KMS-11 (cell line): ENCODE data around the gene MAU2.

ENCODE experiments used
- H2AFZ ChIP-seq: fragments of 200-600 bp; sonication (generic); 2 replicates; pipeline ENCODE4 v1.6.1; 2016; ENCODE audit warnings: antibody characterized with exemption, mixed run types, low read depth
- H3K27ac ChIP-seq: fragments of 200-600 bp; sonication (generic); 2 replicates; pipeline ENCODE4 v1.6.1; 2016; ENCODE audit warnings: mild to moderate bottlenecking, mixed run types
- H3K27me3 ChIP-seq: fragments of 200-600 bp; sonication (generic); 2 replicates; pipeline ENCODE4 v1.6.1; 2017; ENCODE audit warnings: mild to moderate bottlenecking, low read depth, mixed run types, moderate library complexity; ENCODE audit not compliant: insufficient read depth
- H3K36me3 ChIP-seq: fragments of 200-600 bp; sonication (generic); 2 replicates; pipeline ENCODE4 v1.6.1; 2017; ENCODE audit warnings: mild to moderate bottlenecking, mixed run types; ENCODE audit not compliant: insufficient read depth
- H3K4me1 ChIP-seq: fragments of 200-600 bp; sonication (generic); 2 replicates; pipeline ENCODE4 v1.6.1; 2016; ENCODE audit warnings: mild to moderate bottlenecking, low read depth, mixed run types; ENCODE audit not compliant: poor library complexity, severe bottlenecking
- H3K4me2 ChIP-seq: fragments of 200-600 bp; sonication (generic); 2 replicates; pipeline ENCODE4 v1.7.0; 2016; ENCODE audit warnings: mild to moderate bottlenecking, mixed run types
- H3K4me3 ChIP-seq: fragments of 200-600 bp; sonication (generic); IDR thresholded peaks from 2 replicates; pipeline ENCODE4 v1.6.1; 2017; ENCODE audit warnings: low read depth, low read length, mixed read lengths; ENCODE audit not compliant: insufficient read depth
- H3K79me2 ChIP-seq: fragments of 200-600 bp; sonication (generic); 2 replicates; pipeline ENCODE4 v1.6.1; 2016; ENCODE audit warnings: low read depth, mixed run types; ENCODE audit not compliant: insufficient read depth
- H3K9ac ChIP-seq: fragments of 200-600 bp; sonication (generic); 2 replicates; pipeline ENCODE4 v1.6.1; 2016; ENCODE audit warnings: mild to moderate bottlenecking, mixed run types
- H4K20me1 ChIP-seq: fragments of 200-600 bp; sonication (generic); 2 replicates; pipeline ENCODE4 v1.6.1; 2016; ENCODE audit warnings: mild to moderate bottlenecking, mixed run types; ENCODE audit not compliant: insufficient read depth
- TF ChIP-seq, protein P1 (sequence below): fragments of 200-600 bp; sonication (generic); conservative IDR thresholded peaks from 2 replicates; pipeline ENCODE4 v1.6.1; 2017; ENCODE audit warnings: low read depth, mild to moderate bottlenecking, antibody characterized with exemption, low read length, moderate library complexity, mixed read lengths

MAU2 gene

DNA sequence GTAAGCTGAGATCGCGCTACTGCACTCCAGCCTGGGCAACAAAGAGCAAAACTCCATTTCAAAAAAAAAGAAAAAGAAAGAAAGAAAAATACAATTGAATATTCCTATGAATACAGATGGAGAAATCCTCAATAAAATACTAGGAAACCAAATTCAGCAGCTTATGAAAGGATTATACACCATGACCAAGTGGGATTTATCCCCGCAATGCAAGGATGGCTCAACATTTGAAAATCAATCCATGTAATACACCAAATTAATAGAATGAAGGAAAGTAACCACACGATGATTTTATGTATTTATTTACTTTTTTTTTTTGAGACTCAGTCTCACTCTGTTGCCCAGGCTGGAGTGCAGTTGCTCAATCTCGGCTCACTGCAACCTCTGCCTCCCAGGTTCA, 28.0 kb upstream of the MAU2 start:
- no peak overlapping the region for H3K4me3 ChIP-seq
- peaks cover 3% of the 10 kb centered on the region; the same call in 1 of the 2 replicates for H3K36me3 ChIP-seq
- no peak overlapping the region for H3K4me2 ChIP-seq
- H2AFZ ChIP-seq = no peak overlapping the region
- H3K79me2 ChIP-seq = no peaks in the 10 kb centered on the region
- H3K9ac ChIP-seq = no peak overlapping the region
- no peaks in the 10 kb centered on the region for H3K4me1 ChIP-seq
- no peak overlapping the region for H3K27ac ChIP-seq
- TF ChIP-seq, protein P1, sequence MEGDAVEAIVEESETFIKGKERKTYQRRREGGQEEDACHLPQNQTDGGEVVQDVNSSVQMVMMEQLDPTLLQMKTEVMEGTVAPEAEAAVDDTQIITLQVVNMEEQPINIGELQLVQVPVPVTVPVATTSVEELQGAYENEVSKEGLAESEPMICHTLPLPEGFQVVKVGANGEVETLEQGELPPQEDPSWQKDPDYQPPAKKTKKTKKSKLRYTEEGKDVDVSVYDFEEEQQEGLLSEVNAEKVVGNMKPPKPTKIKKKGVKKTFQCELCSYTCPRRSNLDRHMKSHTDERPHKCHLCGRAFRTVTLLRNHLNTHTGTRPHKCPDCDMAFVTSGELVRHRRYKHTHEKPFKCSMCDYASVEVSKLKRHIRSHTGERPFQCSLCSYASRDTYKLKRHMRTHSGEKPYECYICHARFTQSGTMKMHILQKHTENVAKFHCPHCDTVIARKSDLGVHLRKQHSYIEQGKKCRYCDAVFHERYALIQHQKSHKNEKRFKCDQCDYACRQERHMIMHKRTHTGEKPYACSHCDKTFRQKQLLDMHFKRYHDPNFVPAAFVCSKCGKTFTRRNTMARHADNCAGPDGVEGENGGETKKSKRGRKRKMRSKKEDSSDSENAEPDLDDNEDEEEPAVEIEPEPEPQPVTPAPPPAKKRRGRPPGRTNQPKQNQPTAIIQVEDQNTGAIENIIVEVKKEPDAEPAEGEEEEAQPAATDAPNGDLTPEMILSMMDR = no peak
- H4K20me1 ChIP-seq = no peaks in the 10 kb centered on the region
- no peaks in the 10 kb centered on the region for H3K27me3 ChIP-seq

DNA sequence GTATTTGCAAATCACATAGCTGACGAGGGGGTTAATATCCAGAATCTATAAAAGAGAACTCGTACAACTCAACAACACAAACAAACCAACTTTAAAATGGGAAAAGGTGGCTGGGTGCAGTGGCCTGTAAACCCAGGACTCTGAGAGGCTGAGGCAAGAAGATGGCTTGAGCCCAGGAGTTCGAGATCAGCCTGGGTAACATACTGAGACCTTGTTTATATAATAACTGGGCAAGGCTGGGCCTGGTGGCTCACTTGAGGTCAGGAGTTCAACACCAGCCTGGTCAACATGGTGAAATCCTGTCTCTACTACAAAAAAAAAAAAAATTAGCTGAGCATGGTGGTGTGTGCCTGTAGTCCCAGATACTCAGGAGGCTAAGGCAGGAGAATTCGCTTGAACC, 25.7 kb upstream of the MAU2 start:
- H3K27me3 ChIP-seq = no peaks in the 10 kb centered on the region

DNA sequence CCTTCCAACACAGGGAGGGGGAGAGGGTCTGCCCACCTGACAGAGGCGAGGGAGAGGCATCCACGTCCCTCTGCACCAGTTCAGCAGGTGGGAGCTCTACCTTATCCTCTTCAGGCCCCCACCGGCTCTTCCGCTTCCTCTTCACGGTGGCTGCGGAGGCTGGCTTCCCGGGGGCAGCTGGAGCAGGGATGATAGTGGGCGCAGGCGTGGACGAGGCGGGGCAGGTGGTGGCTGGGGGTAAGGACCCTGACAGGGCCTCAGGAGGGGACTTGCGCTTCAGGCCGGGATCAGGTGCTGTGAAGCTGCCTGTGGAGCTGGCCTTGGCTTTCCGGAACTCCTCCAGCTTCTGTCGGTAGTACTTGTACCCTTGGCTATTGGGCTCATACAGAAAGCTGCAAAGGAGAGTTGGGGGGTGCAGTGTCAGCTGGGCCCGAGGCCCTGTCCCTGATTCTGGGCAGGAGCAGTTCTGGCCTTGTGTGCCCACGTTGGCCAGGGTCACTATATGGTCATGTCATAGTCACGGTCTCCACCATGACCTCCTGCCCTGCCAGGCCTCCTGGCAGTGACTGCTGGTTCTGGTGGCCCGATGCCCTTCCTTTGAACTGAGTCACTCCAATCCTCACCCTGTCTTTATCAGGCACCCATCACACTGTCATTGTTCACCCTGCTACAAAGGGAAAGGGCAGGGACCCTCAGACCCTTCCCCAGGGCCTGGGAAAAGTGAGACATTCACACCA, 23.5 kb upstream of the MAU2 start:
- Histone ChIP-seq H4K20me1 (no peaks in the 10 kb centered on the region), H3K27ac (no peak overlapping the region), H3K36me3 (no peaks in the 10 kb centered on the region; the same call in 1 of the 2 replicates), H3K27me3 (no peaks in the 10 kb centered on the region), H3K4me2 (no peak overlapping the region), H3K9ac (no peak overlapping the region), H3K4me1 (no peaks in the 10 kb centered on the region), H2AFZ (no peak overlapping the region), H3K4me3 (no peak overlapping the region), H3K79me2 (no peaks in the 10 kb centered on the region)
- TF ChIP-seq, protein P1 = no peak

More for the DNA sequence above, 25.7 kb upstream of the MAU2 start:
- Histone ChIP-seq H3K4me2 (no peak overlapping the region), H3K4me3 (no peak overlapping the region), H3K4me1 (no peaks in the 10 kb centered on the region), H3K79me2 (no peaks in the 10 kb centered on the region), H3K9ac (no peak overlapping the region), H3K27ac (no peak overlapping the region), H2AFZ (no peak overlapping the region), H3K36me3 (peaks cover 3% of the 10 kb centered on the region; the same call in 1 of the 2 replicates), H4K20me1 (no peaks in the 10 kb centered on the region)
- TF ChIP-seq, protein P1 = no peak

DNA sequence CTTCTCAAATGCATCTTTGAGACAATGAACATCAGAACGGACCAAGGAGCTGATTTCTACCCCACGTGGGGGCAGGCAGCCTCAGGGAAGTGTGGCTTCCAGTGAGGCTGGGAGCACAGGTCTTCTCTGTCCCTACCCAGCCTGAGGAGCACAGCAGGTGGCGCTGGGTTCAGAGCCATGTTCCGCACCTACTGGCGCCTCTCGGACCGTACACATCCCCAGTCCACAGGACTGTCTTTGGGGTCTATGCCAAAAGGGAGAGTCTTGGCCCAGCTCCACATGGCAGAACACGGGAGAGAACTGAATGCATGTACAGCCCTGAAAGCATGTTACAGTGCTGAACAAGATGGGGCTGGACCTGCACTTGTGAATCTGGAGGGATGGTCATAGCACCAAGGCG, 22.9 kb upstream of the MAU2 start:
- Histone ChIP-seq H3K27ac (no peak overlapping the region), H2AFZ (no peak overlapping the region), H4K20me1 (no peaks in the 10 kb centered on the region), H3K4me2 (no peak overlapping the region), H3K9ac (no peak overlapping the region), H3K27me3 (no peaks in the 10 kb centered on the region), H3K4me1 (no peaks in the 10 kb centered on the region), H3K36me3 (no peaks in the 10 kb centered on the region; the same call in 1 of the 2 replicates), H3K79me2 (no peaks in the 10 kb centered on the region), H3K4me3 (no peak overlapping the region)
- TF ChIP-seq, protein P1 = no peak
